ENCODE measurements around the gene NAALADL2. TPM values are rescaled to one million over a fixed set of nuclear protein-coding genes. Genes with fewer than 3 reads are reported as not detected.

The NAALADL2 gene
- total and polyA plus RNA-seq, 9 of the 15 experiments (the other 6 are each of a cell fraction or from before 2014, with no cell fraction given) = 0.29 to 1.1 (median 0.79) TPM; not detected in 1

DNA sequence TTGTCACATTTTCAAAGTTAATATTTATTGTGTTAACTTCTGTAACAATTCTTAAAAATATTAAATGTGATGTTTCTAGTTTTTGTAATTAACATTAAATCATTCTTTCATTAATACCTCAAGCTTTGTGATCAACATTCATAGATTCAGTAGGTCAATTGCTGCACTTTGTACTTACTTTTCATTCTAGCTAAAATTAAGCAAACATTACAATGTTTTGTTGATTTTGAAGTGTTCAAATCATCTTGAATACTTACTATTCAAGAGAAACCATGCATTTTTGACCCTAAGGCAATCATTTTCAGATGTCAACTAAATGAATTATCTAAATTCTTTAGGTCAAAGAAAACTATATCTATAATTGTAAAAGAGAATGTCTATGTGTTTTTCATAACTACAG lies 933.1 kb downstream of the NAALADL2 start:
- FAIRE-seq (no peak), ATAC-seq (no peak), DNase-seq (ENCODE audit: extremely low read depth in 1 of 4, low spot score in 3 of 4) (no peak)
- ChIA-PET CTCF (ENCODE audit: low intra/inter-chr PET ratio) (no interaction called here), POLR2A (no interaction called here)
- H3K9ac ChIP-seq (ENCODE audit: insufficient read depth in 1 of 2, low read depth in 2 of 2, low read length in 2 of 2) = no peak overlapping the region
- no peaks in the 10 kb centered on the region for H3K79me2 ChIP-seq (ENCODE audit: control insufficient read depth, insufficient read depth, low read length)
- no peaks in the 10 kb centered on the region for H4K20me1 ChIP-seq (replicated peaks; ENCODE audit: control insufficient read depth, insufficient read depth, low read length)
- no peak overlapping the region for H3K4me2 ChIP-seq (ENCODE audit: insufficient read depth, low read length)
- H3K4me3 ChIP-seq = no peak overlapping the region
- no peak overlapping the region for H3K27ac ChIP-seq (ENCODE audit: extremely low read depth, low read depth, low read length)
- H3K4me1 ChIP-seq (replicated peaks in 1 of 2; ENCODE audit: control insufficient read depth in 2 of 2, insufficient read depth in 2 of 2, low read length in 2 of 2) = no peaks in the 10 kb centered on the region
- in situ Hi-C loops (cut with MboI) = no loop called here
- no peak for TF ChIP-seq STAG1 (CRISPR knock-in tag; IDR thresholded peaks at IDR 0.05; ENCODE audit: borderline replicate concordance)
- no peak for TF ChIP-seq TRIM24 (IDR thresholded peaks at IDR 0.05)
- TF ChIP-seq, protein P1, sequence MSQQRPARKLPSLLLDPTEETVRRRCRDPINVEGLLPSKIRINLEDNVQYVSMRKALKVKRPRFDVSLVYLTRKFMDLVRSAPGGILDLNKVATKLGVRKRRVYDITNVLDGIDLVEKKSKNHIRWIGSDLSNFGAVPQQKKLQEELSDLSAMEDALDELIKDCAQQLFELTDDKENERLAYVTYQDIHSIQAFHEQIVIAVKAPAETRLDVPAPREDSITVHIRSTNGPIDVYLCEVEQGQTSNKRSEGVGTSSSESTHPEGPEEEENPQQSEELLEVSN (IDR thresholded peaks at IDR 0.05; ENCODE audit: borderline replicate concordance in 1 of 2, extremely low read depth in 1 of 2, insufficient read depth in 1 of 2, insufficient read length in 1 of 2, low read depth in 1 of 2, low read length in 1 of 2, poor library complexity in 1 of 2, severe bottlenecking in 1 of 2) = no peak
- TF ChIP-seq, protein P2, sequence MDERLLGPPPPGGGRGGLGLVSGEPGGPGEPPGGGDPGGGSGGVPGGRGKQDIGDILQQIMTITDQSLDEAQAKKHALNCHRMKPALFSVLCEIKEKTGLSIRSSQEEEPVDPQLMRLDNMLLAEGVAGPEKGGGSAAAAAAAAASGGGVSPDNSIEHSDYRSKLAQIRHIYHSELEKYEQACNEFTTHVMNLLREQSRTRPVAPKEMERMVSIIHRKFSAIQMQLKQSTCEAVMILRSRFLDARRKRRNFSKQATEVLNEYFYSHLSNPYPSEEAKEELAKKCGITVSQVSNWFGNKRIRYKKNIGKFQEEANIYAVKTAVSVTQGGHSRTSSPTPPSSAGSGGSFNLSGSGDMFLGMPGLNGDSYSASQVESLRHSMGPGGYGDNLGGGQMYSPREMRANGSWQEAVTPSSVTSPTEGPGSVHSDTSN (CRISPR knock-in tag; IDR thresholded peaks at IDR 0.05; ENCODE audit: low read depth) = no peak
- TF ChIP-seq, protein P2 (tag; conservative IDR thresholded peaks at IDR 0.05; ENCODE audit: low read depth) = no peak
- TF ChIP-seq, protein P3, sequence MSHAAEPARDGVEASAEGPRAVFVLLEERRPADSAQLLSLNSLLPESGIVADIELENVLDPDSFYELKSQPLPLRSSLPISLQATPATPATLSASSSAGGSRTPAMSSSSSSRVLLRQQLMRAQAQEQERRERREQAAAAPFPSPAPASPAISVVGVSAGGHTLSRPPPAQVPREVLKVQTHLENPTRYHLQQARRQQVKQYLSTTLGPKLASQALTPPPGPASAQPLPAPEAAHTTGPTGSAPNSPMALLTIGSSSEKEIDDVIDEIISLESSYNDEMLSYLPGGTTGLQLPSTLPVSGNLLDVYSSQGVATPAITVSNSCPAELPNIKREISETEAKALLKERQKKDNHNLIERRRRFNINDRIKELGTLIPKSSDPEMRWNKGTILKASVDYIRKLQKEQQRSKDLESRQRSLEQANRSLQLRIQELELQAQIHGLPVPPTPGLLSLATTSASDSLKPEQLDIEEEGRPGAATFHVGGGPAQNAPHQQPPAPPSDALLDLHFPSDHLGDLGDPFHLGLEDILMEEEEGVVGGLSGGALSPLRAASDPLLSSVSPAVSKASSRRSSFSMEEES (CRISPR knock-in tag; IDR thresholded peaks at IDR 0.05) = no peak
- H3K9me1 ChIP-seq (ENCODE audit: control insufficient read depth, insufficient read depth, low read length) = no peaks in the 10 kb centered on the region
- intact Hi-C loops (cut with micrococcal nuclease) = no loop called here
- no TSS peak for BruUV-seq (replicated peaks)
- no peaks in the 10 kb centered on the region for H3K36me3 ChIP-seq (ENCODE audit: control insufficient read depth, insufficient read depth, low read length)
- H2AFZ ChIP-seq (ENCODE audit: low read depth, low read length) = no peak overlapping the region
- no peaks in the 10 kb centered on the region for H3K27me3 ChIP-seq (ENCODE audit: control insufficient read depth in 2 of 2, insufficient read depth in 2 of 2, low read length in 2 of 2)
- no peaks in the 10 kb centered on the region for H3K9me3 ChIP-seq (replicated peaks; ENCODE audit: control insufficient read depth, insufficient read depth, low read depth, low read length)
